HL-60 (cell line): ENCODE data around the gene ALDH2.

ENCODE experiments used
- POLR2AphosphoS5 ChIP-seq: IDR thresholded peaks from 2 replicates; pipeline ENCODE4 v1.6.1; 2012; ENCODE audit warnings: low read depth
- TF ChIP-seq, protein P1 (sequence below): IDR thresholded peaks from one replicate; pipeline ENCODE4 v1.5.1; 2011; ENCODE audit warnings: low read length, control low read depth, inconsistent platforms; ENCODE audit not compliant: insufficient read depth
- TF ChIP-seq, protein P2 (sequence below): IDR thresholded peaks from 2 replicates; pipeline ENCODE4 v1.6.1; 2012; ENCODE audit warnings: low read depth; ENCODE audit not compliant: insufficient replicate concordance

GRCh38 chr12:111789779-111790178 lies 23.0 kb downstream of the ALDH2 start:
- TF ChIP-seq, protein P1, sequence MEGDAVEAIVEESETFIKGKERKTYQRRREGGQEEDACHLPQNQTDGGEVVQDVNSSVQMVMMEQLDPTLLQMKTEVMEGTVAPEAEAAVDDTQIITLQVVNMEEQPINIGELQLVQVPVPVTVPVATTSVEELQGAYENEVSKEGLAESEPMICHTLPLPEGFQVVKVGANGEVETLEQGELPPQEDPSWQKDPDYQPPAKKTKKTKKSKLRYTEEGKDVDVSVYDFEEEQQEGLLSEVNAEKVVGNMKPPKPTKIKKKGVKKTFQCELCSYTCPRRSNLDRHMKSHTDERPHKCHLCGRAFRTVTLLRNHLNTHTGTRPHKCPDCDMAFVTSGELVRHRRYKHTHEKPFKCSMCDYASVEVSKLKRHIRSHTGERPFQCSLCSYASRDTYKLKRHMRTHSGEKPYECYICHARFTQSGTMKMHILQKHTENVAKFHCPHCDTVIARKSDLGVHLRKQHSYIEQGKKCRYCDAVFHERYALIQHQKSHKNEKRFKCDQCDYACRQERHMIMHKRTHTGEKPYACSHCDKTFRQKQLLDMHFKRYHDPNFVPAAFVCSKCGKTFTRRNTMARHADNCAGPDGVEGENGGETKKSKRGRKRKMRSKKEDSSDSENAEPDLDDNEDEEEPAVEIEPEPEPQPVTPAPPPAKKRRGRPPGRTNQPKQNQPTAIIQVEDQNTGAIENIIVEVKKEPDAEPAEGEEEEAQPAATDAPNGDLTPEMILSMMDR, result no peak
- TF ChIP-seq POLR2AphosphoS5, result no peak
- TF ChIP-seq, protein P2, sequence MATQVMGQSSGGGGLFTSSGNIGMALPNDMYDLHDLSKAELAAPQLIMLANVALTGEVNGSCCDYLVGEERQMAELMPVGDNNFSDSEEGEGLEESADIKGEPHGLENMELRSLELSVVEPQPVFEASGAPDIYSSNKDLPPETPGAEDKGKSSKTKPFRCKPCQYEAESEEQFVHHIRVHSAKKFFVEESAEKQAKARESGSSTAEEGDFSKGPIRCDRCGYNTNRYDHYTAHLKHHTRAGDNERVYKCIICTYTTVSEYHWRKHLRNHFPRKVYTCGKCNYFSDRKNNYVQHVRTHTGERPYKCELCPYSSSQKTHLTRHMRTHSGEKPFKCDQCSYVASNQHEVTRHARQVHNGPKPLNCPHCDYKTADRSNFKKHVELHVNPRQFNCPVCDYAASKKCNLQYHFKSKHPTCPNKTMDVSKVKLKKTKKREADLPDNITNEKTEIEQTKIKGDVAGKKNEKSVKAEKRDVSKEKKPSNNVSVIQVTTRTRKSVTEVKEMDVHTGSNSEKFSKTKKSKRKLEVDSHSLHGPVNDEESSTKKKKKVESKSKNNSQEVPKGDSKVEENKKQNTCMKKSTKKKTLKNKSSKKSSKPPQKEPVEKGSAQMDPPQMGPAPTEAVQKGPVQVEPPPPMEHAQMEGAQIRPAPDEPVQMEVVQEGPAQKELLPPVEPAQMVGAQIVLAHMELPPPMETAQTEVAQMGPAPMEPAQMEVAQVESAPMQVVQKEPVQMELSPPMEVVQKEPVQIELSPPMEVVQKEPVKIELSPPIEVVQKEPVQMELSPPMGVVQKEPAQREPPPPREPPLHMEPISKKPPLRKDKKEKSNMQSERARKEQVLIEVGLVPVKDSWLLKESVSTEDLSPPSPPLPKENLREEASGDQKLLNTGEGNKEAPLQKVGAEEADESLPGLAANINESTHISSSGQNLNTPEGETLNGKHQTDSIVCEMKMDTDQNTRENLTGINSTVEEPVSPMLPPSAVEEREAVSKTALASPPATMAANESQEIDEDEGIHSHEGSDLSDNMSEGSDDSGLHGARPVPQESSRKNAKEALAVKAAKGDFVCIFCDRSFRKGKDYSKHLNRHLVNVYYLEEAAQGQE, result no peak
